ENCODE data around the gene NFATC1. TPM values are rescaled to one million over a fixed set of nuclear protein-coding genes. Genes with fewer than 3 reads are reported as not detected.

The NFATC1 gene
- total RNA-seq, 4 donors from 2014 or later = 13.9 to 24.3 (median 16.7) TPM

DNA sequence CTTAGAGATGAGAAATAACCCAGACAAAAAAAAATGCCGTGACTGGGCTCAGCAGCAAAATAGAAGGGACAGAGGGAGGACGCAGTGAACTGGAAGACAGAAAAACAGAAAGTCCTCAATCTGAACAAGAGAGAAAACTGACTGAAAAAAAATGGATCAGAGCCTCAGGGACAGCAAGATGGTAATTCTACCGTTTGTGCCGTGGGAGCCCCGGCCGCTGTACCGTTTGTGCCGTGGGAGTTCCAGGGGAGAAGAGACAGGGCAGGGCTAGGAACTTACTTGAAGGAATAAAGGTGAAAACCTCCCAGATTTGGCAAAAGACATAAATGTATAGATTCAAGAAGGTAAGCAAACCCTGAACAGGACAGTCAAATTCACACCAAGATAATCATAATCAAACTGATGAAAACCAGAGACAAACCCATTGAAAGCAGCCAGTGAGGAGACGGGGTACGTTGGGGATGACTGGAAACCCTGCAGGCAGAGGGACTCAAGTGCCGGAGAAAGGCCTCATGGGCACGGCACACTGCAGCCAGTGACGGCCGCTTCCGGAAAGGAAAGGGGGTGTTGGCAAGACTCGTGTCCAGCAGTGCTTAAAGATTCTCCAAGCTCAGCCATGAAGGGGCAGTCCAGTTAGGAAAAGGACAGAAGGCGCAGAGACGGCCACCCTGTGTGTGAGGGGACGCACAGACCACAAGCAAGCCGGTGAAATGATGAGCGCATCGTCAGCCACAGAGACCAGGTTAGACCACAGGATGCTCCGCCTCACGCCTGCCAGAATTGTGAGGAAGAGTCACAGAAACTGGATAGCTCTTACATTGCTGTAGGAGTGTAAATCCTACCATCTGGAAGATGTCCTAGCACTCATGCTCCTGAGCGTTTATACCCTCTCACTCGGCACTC is 40.0 kb upstream of the NFATC1 start:
- DNase-seq (ENCODE audit: low spot score in 2 of 2) = no peak
- no peak overlapping the region for H3K27ac ChIP-seq
- H3K4me1 ChIP-seq = no peaks in the 10 kb centered on the region
- WGBS = 87% methylated on average over 26 of the region's 26 CpGs
- no peak overlapping the region for H3K4me3 ChIP-seq
- TF ChIP-seq POLR2AphosphoS5 (IDR thresholded peaks at IDR 0.05) (no peak), POLR2A (IDR thresholded peaks at IDR 0.05) (no peak), EP300 (IDR thresholded peaks at IDR 0.05) (no peak)
- TF ChIP-seq, protein P1, sequence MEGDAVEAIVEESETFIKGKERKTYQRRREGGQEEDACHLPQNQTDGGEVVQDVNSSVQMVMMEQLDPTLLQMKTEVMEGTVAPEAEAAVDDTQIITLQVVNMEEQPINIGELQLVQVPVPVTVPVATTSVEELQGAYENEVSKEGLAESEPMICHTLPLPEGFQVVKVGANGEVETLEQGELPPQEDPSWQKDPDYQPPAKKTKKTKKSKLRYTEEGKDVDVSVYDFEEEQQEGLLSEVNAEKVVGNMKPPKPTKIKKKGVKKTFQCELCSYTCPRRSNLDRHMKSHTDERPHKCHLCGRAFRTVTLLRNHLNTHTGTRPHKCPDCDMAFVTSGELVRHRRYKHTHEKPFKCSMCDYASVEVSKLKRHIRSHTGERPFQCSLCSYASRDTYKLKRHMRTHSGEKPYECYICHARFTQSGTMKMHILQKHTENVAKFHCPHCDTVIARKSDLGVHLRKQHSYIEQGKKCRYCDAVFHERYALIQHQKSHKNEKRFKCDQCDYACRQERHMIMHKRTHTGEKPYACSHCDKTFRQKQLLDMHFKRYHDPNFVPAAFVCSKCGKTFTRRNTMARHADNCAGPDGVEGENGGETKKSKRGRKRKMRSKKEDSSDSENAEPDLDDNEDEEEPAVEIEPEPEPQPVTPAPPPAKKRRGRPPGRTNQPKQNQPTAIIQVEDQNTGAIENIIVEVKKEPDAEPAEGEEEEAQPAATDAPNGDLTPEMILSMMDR (IDR thresholded peaks at IDR 0.05) = no peak
- no peaks in the 10 kb centered on the region for H3K9me3 ChIP-seq
- no peaks in the 10 kb centered on the region for H3K27me3 ChIP-seq
- peaks cover 41% of the 10 kb centered on the region for H3K36me3 ChIP-seq

DNA sequence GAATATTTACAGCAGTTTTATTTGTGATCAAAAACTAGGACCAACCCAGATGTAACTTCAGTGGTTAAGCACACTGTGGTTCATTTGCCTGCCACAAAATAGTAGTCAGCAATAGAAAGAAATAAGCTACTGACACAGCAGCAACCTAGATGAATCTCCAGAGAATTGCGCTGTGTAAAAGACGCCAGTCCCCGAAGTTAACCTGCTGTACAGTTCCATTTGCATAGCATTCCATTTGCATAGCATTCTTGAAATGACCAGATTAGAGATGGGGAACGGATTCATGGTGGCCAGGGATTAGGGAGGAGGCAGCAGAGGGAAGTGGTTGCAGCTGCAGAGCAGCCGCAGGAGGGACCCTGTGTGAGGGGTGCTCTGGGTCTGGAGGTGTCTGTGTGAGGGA is 39.3 kb upstream of the NFATC1 start:
- no peak overlapping the region for H3K27ac ChIP-seq
- TF ChIP-seq, protein P1 (IDR thresholded peaks at IDR 0.05) = no peak
- no peaks in the 10 kb centered on the region for H3K27me3 ChIP-seq
- 88% methylated on average over 5 of the region's 5 CpGs for WGBS
- no peaks in the 10 kb centered on the region for H3K4me1 ChIP-seq
- H3K9me3 ChIP-seq = no peaks in the 10 kb centered on the region
- peaks cover 44% of the 10 kb centered on the region for H3K36me3 ChIP-seq
- no peak overlapping the region for H3K4me3 ChIP-seq
- no peak for DNase-seq (ENCODE audit: low spot score in 2 of 2)

DNA sequence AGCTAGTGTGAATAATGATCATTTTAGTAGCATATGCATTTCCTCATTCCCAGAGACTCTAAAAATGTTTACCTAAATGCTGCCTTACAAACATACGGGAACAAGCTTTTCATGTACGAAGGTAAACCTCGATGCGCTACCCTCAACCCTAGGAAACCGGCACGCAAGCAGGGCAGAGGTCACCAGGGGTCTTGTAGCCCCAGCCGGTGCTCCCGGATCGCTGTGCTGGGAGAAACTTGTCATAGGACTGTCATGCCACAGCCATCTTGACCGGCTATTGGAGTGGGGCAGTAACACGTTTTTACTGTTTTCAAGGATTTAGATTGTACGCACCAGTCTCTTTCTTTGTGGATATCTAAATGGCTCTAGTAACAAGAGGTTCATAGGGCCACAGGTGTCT is 34.8 kb upstream of the NFATC1 start:
- Histone ChIP-seq H3K4me1 (no peaks in the 10 kb centered on the region), H3K27ac (no peak overlapping the region), H3K4me3 (no peak overlapping the region), H3K36me3 (peaks cover 44% of the 10 kb centered on the region), H3K9me3 (no peaks in the 10 kb centered on the region), H3K27me3 (no peaks in the 10 kb centered on the region)
- 97% methylated on average over 12 of the region's 12 CpGs for WGBS
- TF ChIP-seq, protein P1 (IDR thresholded peaks at IDR 0.05) = no peak
- TF ChIP-seq EP300 (IDR thresholded peaks at IDR 0.05) = no peak
- TF ChIP-seq POLR2AphosphoS5 (IDR thresholded peaks at IDR 0.05) = no peak
- TF ChIP-seq POLR2A (IDR thresholded peaks at IDR 0.05) = no peak
- DNase-seq (ENCODE audit: low spot score in 2 of 2) = no peak

DNA sequence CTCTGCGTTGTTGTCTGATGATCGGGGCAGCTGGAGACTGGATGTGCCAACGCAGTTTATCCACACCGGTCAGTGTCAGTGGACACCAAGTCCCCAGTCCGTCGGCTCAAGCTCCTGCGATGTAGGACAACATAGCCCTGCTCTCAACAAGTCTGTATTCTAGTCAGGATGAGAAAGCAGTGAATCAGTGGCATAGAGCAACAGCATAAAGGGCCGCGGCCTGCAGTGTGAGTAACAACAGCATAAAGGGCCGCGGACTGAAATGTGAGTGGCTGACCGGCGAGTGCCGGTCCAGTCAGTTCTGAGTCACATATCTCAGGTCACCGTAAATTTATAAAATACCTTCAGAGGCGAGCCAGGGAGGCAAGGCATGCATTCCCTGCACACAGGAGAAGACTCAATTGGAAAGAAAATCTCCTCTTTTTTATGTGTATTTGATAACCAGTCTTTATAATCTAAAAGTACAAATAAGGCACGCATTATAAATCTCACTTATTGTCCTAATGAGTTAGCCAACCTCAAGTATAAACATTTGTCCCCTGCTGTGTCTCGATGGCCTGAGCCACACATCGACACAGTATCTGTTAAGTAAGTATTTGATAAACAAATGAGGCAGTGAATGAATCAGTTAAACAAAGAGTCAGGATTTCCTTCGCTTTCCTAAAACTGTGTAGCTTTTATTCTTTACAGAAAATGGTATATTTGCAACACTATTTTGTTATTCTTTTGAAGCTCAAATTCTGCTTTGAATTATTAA is 33.8 kb upstream of the NFATC1 start:
- DNase-seq (ENCODE audit: low spot score in 2 of 2) = no peak
- H3K27me3 ChIP-seq = no peaks in the 10 kb centered on the region
- H3K27ac ChIP-seq = no peak overlapping the region
- H3K36me3 ChIP-seq = peaks cover 44% of the 10 kb centered on the region
- TF ChIP-seq POLR2AphosphoS5 (IDR thresholded peaks at IDR 0.05) (no peak), EP300 (IDR thresholded peaks at IDR 0.05) (no peak), POLR2A (IDR thresholded peaks at IDR 0.05) (no peak)
- TF ChIP-seq, protein P1 (IDR thresholded peaks at IDR 0.05) = no peak
- no peaks in the 10 kb centered on the region for H3K4me1 ChIP-seq
- no peaks in the 10 kb centered on the region for H3K9me3 ChIP-seq
- WGBS = 98% methylated on average over 20 of the region's 20 CpGs
- no peak overlapping the region for H3K4me3 ChIP-seq

DNA sequence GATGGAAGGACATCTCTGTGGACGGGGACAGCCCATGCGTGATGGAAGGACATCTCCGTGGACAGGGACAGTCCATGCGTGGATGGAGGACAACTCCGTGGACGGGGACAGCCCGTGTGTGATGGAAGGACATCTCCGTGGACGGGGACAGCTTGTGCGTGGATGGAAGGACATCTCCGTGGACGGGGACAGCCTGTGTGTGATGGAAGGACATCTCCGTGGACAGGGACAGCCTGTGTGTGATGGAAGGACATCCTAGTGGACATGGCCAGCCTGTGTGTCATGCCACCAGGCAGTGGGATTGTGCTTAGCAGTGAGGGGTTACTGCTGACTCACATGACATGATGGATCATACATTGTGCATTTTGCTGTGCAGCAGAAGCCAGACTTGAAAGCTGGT is 30.0 kb upstream of the NFATC1 start:
- H3K9me3 ChIP-seq = no peaks in the 10 kb centered on the region
- H3K4me3 ChIP-seq = no peak overlapping the region
- TF ChIP-seq EP300 (IDR thresholded peaks at IDR 0.05) (no peak), POLR2A (IDR thresholded peaks at IDR 0.05) (no peak), POLR2AphosphoS5 (IDR thresholded peaks at IDR 0.05) (no peak)
- TF ChIP-seq, protein P1 (IDR thresholded peaks at IDR 0.05) = no peak
- 95% methylated on average over 13 of the region's 13 CpGs for WGBS
- no peaks in the 10 kb centered on the region for H3K4me1 ChIP-seq
- no peak for DNase-seq (ENCODE audit: low spot score in 2 of 2)
- H3K27me3 ChIP-seq = no peaks in the 10 kb centered on the region
- H3K27ac ChIP-seq = no peak overlapping the region
- peaks cover 27% of the 10 kb centered on the region for H3K36me3 ChIP-seq

Measured in suprapubic skin (tissue), 4 donors.